Measurements from ENCODE around the gene STIP1.

DNA sequence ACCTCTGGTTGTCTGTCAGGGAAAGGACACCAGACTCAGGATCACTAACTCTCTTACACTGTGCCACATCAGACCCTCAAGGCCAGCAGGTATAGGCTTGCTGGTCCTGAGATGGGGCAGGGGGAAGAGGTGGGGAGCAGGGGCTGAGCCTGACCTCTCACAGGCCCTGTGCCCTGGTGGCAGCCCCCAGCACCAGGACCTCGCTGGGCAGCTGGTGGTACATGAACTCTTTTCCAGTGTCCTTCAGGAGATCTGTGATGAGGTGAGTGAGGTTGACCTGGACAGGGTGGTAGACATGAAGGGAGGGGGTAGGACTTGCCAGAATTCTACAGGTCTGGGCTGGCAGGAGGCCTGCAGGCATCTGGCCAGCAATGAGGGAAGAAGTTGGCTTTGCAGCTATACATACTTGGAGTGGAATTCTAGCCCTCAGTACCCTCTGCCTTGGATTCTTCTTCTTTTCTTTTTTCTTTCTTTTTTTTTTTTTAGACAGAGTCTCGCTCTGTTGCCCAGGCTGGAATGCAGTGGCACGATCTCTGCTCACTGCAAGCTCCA lies 41.5 kb downstream of the STIP1 start:
- no peak for TF ChIP-seq ZNF274 (IDR thresholded peaks at IDR 0.05; ENCODE audit: low read depth, low read length)
- no peak for TF ChIP-seq YY1 (IDR thresholded peaks at IDR 0.05; ENCODE audit: insufficient read depth, insufficient read length)
- no peak for TF ChIP-seq SUZ12 (IDR thresholded peaks at IDR 0.05; ENCODE audit: extremely low read depth, insufficient read depth, insufficient read length)
